HTR-8/SVneo (cell line): ENCODE results near the gene KAZN.

Experiments used
- DNase-seq: peaks from one replicate; pipeline ENCODE4 v3.0.0; 2011; ENCODE audit warnings: low spot score, mixed read lengths; ENCODE audit not compliant: insufficient read length
- FAIRE-seq: peaks from 2 replicates; lab custom pipeline; 2011; peaks lifted over from hg19 to GRCh38; lab: Jason Lieb, UNC

KAZN gene

DNA sequence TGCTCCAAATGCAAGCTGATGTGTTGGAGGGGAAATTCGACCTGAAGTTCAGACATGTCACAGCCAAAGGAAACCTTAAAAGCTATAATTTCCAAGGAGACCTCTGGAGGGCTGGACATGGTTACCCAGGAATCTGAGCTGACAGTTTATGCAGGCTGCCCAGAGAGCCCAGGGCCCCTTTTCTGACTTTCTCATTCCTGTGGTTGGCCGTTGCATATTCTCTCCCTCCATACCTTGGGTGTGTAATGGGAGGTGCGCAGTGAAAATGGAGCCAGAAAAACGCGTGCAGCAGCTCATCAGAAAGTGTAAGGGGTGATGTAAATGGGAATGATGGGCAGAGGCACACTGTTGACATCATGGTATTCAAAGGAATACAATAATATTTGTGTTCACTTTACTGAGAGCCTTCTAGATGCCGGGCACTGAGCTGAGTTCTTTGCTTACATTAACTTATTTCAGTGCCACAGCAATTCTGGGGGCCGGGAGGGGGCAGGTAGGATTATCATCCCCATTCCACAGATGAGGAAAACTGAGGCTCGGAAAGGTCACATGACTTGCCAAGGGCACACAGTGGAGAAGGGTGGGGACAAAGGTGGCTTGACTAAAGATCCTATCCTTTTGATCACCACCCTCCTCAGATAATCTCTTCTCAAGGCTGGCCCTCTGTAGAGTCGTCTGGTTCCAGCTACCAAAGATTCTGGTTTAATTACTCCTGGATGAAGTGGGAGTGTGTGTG is 38.6 kb downstream of the KAZN start:
- FAIRE-seq: no peak

GRCh38 chr1:14639291-14640050 is 41.0 kb downstream of the KAZN start:
- FAIRE-seq (no peak), DNase-seq (no peak)

More for the DNA sequence above, 38.6 kb downstream of the KAZN start:
- DNase-seq: no peak

DNA sequence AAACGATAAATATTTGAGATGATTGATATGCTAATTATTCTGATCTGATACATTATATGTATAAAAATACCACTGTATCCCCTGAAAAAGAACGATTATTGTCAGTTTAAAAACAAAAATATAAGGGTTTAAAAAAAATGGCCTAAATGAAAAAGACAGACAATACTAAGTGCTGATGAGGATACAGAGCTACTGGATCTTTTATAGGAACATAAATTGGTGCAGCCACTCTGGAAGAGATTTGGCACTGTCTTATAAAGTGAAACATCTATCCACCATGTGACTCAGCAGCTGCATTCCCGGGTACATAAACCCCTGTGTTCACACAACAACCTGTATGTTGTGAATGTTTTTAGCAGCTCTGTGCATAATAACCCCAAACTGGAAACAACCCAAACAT is 44.2 kb downstream of the KAZN start:
- FAIRE-seq: no peak
- no peak for DNase-seq

DNA sequence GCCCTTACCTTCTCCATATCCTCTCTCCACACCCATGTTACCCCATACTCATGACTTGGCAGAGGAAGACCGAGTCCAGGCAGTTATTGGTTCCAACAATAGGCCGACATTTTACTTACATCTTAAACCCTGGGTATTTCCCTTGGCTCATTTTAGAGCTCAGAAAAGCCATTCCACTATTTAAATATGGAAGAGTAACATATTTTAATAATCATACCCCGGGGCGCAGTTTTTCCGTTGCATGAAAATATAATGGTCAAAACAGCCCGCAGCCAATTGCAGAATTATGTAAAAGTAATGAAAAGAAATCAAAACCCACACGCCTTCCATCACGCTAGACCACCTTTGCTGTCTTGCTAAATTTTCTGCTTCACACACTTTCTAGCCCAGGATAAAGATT is 48.5 kb downstream of the KAZN start:
- FAIRE-seq: no peak
- no peak for DNase-seq

- no peak for DNase-seq
- FAIRE-seq: no peak
Measured at GRCh38 chr1:14647777-14648176, 49.3 kb downstream of the KAZN start.

DNA sequence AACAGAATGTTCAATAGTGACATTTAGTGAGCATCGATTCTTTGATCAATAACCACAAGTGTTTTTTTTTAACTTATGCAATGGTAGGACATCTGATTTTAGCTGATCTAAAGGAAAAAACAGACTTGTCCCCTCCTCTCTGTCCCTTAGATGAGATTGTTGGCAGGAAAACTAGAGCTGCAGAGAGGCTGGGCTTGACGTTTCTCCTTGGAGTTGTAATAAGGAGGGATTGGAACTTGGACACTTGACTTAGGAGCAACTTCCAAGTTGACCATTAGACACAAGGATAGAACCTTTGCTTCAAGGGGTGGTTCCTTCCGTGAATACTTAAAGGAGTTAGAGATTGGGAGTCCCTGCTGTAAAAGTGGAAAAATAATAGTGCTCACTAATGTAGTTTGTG is 49.9 kb downstream of the KAZN start:
- DNase-seq (no peak), FAIRE-seq (no peak)

DNA sequence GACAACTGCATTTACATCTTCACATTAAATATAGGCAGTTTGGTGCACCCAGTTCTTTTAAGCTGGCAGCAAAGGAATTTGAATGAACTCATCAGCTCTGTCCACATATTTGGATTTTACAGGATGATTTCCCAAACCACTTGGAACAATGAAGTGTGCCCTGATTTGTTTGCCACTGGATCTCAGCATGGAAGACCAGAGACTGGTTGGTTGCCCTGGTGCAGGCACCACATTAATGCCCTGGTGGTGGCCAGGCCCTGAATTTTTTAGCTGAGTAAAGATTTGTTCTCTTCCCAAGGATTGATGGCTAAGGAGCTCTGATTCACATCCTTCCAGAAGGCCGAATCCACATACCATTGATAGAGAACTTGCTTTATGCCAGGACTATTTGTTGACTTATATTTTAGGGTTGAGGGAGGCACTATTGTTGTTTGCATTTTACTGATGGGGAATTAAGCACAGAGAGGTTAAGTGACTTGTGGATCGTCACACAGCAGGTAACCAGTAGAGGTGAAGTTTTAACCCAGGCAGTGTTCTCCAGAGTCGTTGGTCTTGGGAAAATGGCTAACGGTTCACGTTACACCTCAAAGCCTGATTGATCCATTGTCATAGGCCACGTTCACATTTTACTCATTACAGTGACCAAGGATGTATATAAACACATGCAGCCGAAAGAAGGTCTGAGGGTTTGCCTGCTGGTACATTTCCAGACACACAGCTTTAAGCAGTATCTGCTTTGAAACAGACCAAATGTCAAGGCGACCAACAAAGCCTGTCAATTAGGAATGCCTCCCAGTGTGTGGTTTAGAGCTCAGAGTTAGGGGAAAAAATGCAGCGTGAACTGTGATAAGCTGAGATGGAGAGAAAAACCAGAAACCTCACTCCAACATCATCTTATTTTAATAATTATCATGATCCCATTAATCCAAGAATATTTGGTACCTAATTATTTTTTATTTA is 50.7 kb downstream of the KAZN start:
- no peak for FAIRE-seq
- no peak for DNase-seq

- DNase-seq (no peak), FAIRE-seq (no peak)
Measured at GRCh38 chr1:14649976-14650375, 51.5 kb downstream of the KAZN start.

DNA sequence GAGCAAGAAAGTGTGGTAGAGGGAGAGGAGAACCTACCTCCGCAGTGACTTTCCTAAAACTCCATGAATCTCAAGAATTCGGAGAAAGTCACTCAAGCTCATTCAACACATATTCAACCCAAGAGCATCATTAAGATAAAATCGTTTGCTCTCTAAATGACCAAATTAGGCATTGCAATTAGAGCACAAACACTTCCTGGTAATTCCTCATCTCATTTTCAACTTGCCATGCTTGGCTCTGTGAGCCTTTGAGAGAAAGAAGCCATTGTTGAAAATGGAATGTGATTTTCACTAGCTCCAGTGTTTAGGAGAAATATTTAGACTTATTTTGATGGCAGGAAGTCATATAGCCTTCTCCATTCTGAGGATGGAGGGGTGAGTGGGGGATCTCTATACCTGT is 52.5 kb downstream of the KAZN start:
- DNase-seq (no peak), FAIRE-seq (no peak)

DNA sequence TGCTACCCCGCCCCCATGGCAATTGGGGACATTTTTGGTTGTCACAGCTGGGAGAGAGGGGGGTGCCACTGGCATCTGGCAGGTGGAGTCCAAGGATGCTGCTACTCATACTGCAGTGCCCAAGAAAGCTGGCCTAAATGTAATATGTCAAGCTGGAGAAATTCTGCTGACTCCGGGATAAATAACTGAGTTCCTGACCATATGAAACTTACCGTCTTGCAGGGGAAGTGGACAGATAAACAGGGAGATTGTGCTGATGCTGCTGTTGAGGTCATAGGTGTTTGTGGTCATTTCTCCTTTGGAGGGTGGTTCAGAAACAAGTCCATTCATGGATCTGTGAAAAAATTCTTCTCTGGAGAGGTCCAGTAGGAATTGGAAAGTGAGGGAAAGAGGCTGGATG is 54.4 kb downstream of the KAZN start:
- no peak for DNase-seq
- FAIRE-seq: no peak

DNA sequence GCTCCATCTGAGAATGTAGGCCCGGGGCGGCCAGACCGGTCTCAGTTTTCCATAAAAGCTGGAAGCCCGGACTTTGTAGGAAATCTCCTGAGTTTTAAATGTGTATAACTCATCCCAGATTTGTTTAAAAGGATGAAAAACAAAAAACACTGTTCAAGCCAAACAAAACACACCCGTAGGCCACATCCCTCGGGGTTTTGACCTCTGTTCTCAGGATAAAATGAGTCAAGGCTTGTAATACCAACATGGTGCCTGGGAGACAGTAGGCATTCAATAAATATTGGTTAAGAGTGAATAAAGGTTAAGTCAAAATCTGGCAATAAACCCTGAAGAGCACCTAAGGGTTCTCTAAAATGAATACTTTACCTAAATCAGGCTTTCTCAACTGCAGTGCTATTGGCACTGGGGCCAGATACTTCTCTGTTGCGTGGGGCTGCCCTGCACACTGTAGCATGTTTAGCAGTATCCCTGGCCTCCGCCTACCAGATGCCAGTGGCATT is 55.0 kb downstream of the KAZN start:
- DNase-seq: no peak
- no peak for FAIRE-seq

GRCh38 chr1:14654554-14654953 is 56.1 kb downstream of the KAZN start:
- DNase-seq (no peak), FAIRE-seq (no peak)

- DNase-seq: no peak
- FAIRE-seq: no peak
Measured at GRCh38 chr1:14655385-14655784, 56.9 kb downstream of the KAZN start.

GRCh38 chr1:14656384-14656937 is 58.0 kb downstream of the KAZN start:
- no peak for FAIRE-seq
- DNase-seq: no peak

DNA sequence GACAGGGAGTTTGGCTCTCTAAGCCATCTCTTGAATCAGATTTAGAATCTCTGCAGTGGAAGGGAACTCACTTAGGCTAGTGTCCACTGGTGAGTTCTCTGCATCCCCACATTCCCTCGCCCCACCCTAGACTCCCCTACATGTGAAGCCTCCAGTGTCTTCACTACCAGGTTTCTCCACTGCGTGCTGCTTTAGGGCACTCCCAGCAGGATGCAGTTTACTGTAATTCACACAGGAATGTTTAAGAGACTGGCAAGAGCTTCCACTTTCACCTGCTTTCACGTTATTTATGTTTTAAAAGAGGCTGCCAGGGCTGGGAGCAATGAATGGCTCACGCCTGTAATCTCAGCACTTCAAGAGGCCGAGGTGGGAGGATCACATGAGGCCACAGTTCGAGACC is 60.2 kb downstream of the KAZN start:
- no peak for DNase-seq
- no peak for FAIRE-seq

DNA sequence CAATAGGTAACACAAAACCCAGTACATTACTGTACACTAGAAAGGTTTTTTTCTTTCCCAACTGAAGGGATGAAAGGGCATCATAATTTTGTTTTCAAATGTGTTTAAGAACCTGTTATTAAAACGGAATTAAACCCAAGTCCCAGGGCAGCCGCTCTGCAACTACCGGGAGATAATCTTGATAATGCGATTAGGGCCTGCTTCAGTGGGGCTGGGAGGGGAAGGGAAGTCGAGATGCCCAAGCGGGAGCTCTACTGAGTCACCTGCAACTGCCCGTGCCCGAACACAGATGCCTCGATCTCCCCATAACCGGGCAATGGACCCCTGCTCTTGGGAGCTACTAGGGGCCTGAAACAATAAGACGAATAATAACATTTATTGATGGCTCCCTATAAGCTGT is 61.4 kb downstream of the KAZN start:
- no peak for FAIRE-seq
- no peak for DNase-seq

DNA sequence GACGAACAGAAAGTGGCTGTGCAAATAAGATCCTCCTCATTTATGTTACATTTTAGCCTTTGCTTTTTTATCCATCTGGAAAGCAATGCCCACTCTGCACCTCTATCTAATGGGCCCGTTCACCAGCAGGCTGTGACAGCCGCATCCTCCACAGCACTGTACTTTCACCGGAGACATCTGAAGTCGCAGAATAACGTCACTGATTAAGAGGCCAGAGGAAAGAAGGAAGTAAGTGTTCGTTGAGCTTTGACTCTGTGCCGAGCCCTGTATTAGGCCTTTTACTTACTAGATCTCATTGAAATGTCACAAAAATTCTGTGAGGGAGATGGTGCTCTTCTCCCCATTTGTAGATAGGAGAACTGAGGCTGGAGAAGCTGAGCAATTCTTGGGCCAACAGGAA is 62.3 kb downstream of the KAZN start:
- no peak for DNase-seq
- no peak for FAIRE-seq

- no peak for FAIRE-seq
- no peak for DNase-seq
Measured at GRCh38 chr1:14661222-14661621, 62.7 kb downstream of the KAZN start.

GRCh38 chr1:14662116-14662515 is 63.6 kb downstream of the KAZN start:
- FAIRE-seq: no peak
- DNase-seq: no peak

GRCh38 chr1:14663773-14664172 is 65.3 kb downstream of the KAZN start:
- FAIRE-seq (no peak), DNase-seq (no peak)
